HEK293 (cell line): ENCODE results near the gene DGKD.

Experiments
- ATF2 ChIP-seq: fragments of 450-650 bp; formaldehyde crosslinking; IDR thresholded peaks from 2 replicates; pipeline ENCODE4 v1.5.1; 2016; ENCODE audit warnings: missing biosample characterization, missing genetic modification characterization, low read depth
- ZBTB8A ChIP-seq: fragments of 450-650 bp; formaldehyde crosslinking; IDR thresholded peaks from 2 replicates; pipeline ENCODE4 v1.5.1; 2016; ENCODE audit warnings: missing biosample characterization, missing genetic modification characterization
- ZNF140 ChIP-seq: fragments of 450-650 bp; formaldehyde crosslinking; IDR thresholded peaks from 2 replicates; pipeline ENCODE4 v1.5.1; 2016; ENCODE audit warnings: missing biosample characterization, missing genetic modification characterization
- ZNF248 ChIP-seq: fragments of 450-650 bp; formaldehyde crosslinking; IDR thresholded peaks from 2 replicates; pipeline ENCODE4 v1.5.1; 2017; ENCODE audit warnings: missing biosample characterization, missing genetic modification characterization
- ZNF558 ChIP-seq: fragments of 450-650 bp; formaldehyde crosslinking; IDR thresholded peaks from 2 replicates; pipeline ENCODE4 v1.5.1; 2016; ENCODE audit warnings: missing biosample characterization, missing genetic modification characterization

- TF ChIP-seq ZNF248 (tag by site-specific recombination) (no peak), ZNF140 (no peak), ZBTB8A (no peak), ZNF558 (tag by site-specific recombination) (no peak), ATF2 (tag by site-specific recombination) (no peak)
These were observed 134.8 kb downstream of the DGKD start for GRCh38 chr2:233489143-233489542.
